HG02623 (cell line): ENCODE data around the gene CCDC116.
"Not testable (repeated sequence)": the region's sequence is repeated elsewhere in the genome, so short reads cannot be mapped to it uniquely, and the experiment has no call there.

Experiments used
- ATAC-seq: cut with Tn5 transposase; IDR thresholded peaks from one replicate; pipeline ENCODE4 v1.9.1; 2021; ENCODE audit warnings: moderate library complexity; ENCODE audit not compliant: unreplicated experiment

Gene CCDC116

DNA sequence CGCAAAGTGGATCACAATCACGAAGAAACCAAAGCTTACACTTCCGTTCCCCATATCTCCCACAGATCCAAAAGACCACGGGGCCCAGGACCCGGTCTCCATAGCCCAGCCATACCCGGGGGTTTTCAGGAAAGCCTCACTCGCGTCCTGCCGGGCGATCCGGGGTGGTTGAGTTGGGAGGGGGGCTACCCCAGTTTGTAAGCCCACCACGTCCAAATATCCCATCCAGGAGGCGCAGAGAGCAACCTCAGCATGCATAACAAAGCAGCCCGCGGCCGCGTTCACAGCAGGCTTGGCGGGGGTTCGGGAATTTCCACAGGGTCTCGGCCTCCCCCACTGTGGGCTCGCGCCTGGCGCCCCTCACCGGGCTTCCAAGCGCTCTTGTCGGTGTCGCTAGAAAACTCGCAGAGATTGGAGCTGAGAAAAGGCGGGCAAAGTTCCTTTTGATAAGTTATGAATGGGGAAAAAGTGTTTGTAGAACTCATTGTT, 19.0 kb downstream of the CCDC116 start:
- peak; percentile 20 for ATAC-seq

DNA sequence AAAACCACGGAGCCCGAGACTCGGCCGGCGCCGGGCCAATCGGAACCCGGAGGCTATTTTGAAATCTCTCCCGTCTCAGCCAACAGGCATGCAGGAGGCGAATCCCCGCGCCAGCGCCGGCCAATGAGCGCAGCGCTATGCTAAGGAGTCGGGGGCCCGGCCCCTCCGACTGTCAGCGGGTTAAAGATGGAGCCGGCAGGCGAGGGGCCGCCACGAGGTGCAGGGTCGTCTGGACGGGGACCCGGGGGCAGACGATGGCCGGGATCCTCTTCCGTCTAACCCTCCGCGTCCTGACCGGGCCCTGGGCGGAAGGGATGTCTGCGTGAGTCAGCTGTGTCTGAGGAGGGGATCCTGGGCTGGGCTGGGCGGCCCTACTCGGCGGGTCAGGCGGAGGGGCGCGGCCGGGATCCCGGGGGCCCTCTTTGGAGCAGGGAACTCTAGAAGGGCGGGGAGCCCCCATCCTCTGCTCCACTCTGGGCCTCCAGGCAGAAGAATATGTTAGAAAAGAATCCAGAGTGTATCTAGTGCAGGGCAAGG, 19.5 kb downstream of the CCDC116 start:
- peak; percentile 78 for ATAC-seq

- no peak for ATAC-seq
Observed at GRCh38 chr22:21652547-21653545, 20.3 kb downstream of the CCDC116 start.

- ATAC-seq, result peak; percentile 13
Observed at GRCh38 chr22:21657020-21657359, 24.4 kb downstream of the CCDC116 start.

DNA sequence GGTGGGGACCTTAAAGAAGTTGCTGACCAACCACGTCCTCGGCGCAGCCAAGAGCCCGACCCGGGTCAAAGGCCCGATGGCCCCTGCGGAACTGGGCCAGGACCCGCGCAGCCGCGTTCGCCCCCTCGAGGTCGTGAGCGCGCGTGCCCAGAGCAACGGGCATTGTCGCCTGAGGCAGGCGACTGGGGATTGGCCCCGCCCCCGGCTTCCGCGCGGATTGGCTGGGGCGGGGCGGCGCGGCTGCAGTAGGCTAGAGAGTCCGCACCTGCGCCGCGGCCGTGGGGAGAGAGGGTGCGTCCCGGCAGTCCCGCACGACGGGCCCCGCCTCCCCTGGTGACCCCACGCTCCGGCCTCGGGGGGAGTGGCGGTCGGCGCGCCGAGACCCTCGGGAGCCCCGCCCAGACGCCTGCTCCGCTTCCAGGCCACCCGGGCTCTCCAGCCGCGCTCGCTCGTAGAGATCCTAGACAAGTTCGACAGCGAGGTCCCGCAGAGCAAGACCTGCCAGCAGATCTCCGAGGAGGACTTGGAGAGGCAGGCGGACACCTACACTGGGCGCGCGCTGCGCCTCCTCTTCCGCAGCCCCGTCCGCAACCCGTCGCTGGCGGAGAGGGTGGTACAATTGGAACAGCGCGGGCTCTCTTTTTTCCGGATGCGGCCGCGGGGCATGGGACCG, 24.9 kb downstream of the CCDC116 start:
- peak; percentile 81 for ATAC-seq

DNA sequence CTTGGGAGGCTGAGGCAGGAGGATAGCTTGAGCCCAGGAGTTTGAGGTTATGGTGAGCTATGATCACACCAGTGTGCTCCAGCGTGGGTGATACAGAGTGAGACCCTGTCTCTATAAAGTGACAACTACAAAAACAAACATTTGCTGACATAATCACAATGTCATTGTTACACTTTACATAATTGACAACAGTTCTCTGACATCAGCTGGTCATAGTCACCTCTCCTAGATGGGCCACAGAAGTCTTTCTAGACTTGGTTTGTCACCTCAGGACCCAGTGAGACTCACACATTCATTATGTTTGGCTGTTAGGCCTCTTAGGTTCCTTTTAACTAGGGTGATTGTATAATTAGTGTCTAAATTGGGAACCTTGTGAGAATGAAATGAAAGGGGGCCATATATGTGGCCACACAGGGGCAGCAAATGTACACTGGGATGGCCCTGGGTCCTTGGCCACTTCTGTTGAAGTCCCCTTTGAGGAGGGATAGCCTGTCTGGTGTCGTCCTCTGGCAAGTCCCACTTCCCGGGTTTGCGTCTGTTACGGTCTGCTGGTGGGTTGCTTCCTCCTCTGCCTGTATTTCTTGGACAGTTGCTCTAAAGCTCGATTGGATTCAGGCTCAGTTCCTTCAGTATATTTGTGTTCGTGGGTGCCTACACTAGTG, 27.4 kb downstream of the CCDC116 start:
- no peak for ATAC-seq

GRCh38 chr22:21660904-21661303, 28.3 kb downstream of the CCDC116 start:
- no peak for ATAC-seq

DNA sequence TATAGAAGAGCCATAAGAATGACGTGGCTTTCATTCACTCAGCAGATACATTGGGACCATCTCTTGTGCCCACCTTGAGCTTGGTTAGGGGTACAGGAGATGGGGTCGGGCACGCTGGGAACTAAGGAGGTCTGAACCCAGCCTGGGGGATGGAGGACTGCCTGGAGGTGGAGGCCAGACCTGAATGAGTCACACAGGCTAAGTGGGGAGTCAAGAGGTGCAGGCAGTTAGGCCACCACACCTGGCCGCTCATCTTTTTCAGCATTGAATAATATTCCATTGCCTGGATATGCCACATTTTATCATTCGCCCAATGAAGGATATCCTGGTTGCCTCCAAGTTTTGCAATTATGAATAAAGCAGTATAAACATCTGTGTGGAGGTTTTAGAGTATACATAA, 29.4 kb downstream of the CCDC116 start:
- ATAC-seq, result no peak

DNA sequence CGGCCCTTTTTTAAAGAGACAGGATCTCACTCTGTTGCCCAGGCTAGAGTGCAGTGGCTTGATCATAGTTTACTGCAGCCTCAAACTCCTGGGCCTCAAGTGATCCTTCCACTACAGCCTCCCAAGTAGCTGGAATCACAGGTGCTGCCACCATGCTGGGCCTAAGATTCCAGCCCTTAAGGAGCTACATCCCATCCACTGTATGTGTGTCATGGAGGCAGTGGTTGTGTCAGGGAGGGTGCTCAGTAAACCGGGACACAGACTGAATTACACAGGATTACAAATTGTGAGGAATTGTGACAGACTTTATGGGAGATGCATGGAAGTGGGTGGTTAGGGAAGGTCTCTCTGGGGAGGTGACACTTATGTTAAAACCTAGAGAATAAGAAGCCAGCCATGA, 31.2 kb downstream of the CCDC116 start:
- no peak for ATAC-seq

- ATAC-seq, result no peak
Observed at GRCh38 chr22:21665047-21665851, 32.7 kb downstream of the CCDC116 start.

DNA sequence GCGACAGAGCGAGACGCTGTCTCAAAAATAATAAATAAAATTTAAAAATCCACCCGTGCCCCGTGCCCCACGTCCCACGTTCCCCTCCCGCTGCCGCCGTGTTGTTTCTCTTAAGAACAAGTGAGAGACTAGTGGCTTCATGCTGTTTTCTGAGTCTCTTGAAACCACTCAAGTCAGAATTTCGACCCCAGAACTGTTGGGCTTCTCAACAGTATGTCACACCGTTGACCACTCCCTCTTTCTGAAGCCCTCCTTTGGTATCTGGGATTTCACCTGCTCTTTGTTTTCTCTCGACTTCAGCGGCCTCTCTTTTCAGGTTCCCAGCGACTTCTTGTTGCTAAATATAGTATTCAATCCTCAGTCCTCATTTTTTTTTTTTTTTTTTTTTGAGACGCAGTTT, 34.2 kb downstream of the CCDC116 start:
- ATAC-seq, result no peak

DNA sequence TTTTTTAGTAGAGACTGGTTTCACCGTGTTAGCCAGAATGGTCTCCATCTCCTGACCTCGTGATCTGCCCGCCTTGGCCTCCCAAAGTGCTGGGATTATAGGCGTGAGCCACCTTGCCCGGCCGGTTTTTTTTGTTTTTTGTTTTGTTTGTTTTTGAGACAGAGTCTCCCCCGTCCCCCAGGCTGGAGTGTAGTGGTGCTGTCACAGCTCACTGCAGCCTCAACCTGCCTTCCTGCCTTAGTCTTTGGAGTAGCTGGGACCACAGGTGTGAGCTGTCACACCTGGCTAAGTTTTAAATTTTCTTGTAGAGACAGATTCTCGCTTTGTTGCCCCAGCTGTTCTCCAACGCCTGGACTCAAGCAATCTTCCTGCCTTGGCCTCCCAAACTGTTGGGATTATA, 36.5 kb downstream of the CCDC116 start:
- ATAC-seq, result no peak

DNA sequence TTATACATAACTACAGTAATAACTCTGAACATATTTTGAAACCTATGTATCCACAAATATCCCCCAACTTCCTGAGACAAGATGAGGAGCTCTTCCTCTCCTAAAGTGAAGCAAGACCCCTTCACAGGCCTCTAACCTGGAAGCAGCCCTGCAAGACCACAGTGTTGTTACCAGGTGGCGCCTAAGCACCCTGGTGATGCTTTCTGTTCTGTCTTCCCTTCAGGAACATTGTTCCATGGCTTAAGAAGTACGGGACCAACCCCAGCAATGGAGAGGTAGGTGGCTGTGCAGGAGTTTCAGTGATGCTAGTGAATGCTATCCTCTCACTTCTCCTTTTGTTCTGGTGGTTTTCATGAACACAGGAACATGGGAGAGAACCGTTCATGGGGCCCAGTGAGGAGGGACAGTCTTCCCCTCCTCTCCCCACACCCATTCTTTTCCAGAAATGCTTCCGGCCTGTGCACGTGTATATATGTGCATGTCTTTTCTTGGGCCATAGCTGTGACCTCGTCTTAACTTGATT, 39.6 kb downstream of the CCDC116 start:
- ATAC-seq, result no peak

DNA sequence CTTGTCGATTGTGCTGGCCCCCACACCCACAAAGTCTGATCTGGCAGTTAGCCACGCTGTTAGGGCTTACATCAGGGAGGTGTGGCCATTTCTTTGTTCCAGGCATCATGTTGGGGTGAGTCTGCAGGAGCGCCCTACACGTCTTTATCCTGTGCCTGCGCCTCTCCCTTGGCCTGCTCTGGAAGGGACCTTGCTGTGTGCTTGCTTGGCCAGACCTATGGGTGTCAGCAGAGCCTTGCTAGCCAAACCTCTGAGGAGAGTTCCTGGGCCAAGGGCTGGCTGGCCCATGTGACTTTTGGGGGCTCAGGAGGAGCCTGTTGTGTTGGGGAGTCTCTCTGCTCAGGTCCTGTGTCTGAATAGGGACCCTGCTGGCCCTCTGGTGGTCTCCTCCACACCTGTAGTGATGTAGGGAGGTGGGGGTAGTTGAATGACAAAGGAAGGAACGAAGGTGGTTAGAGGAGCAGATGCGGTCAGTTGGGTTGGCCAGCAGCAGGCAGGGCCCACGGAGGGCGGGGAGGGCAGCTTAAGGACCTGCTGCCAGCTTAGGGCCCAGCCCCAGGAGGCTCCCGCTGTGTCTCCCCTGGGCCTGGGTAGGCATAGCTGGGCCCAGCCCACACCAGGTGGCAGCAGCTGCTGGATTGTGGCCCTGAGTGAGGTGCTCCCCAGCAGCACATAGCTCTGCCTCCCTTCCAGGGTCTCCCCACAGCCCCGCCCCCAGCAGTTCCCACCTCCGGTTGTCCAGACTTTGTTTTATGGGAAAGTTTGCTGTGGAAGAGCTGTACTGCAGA, 41.2 kb downstream of the CCDC116 start:
- ATAC-seq, result no peak

- no peak for ATAC-seq
Observed at GRCh38 chr22:21674638-21675245, 42.2 kb downstream of the CCDC116 start.

DNA sequence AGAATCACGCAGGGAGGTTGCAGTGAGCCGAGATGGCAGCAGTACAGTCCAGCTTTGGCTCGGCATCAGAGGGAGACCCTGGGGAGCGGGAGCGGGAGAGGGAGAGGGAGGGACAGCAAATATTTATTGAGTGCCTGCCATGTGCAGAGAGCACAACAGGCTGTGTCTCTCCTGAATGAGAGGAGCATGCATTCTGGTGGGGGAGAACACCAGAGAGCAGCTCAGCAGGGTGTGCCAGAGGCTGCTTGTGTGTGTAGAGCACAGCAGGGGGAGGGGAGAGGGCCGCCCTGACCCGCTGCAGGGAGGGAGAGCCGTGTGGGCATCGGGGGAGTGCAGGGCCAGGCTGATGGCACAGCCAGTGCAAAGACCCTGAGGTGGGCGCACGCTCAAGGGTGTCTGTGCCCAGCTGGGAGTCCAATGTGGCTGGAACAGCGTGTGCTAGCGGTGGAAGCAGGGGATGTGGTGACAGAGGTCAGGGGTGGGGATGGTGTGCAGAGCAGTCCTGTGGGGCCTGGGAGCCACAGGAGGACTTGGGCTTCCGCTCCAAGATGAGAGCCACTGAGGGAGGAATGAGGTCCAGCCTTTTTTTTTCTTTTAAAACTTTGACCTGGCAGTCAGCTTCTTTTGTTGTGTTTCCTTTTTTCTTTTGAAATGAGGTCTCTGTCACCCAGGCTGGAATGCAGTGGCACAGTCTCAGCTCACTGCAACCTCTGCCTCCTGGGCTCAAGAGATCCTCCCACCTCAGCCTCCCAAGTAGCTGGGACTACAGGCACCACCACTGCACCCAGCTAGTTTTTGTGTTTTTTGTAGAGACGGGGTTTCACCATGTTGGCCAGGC, 45.3 kb downstream of the CCDC116 start:
- no peak for ATAC-seq

DNA sequence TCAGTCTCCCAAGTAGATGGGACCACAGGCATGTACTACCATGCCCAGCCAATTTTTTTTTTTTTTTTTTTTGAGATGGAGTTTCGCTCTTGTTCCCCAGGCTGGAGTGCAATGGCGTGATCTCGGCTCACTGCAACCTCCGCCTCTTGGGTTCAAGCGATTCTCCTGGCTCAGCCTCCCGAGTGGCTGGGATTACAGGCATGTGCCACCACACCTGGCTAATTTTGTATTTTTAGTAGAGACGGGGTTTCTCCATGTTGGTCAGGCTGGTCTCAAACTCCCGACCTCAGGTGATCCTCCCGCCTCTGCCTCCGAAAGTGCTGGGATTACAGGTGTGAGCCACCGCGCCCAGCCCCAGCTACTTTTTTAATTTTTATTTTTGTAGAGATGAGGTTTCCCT, 46.3 kb downstream of the CCDC116 start:
- not testable (repeated sequence) for ATAC-seq

GRCh38 chr22:21679383-21679782, 46.8 kb downstream of the CCDC116 start:
- ATAC-seq, result no peak
